CD4-positive, alpha-beta T cell treated with Interleukin-4 for 1 hour (primary cell): ENCODE data around the gene SEMA5A.

ENCODE experiments used
- DNase-seq, 2 donors: peaks; one replicate each; pipeline ENCODE4 v3.0.0-alpha.2; 2020 to 2022

SEMA5A gene

GRCh38 chr5:9244417-9244816, 301.5 kb downstream of the SEMA5A start:
- DNase-seq: no peak

GRCh38 chr5:9241479-9242305, 304.2 kb downstream of the SEMA5A start:
- DNase-seq: no peak

DNA sequence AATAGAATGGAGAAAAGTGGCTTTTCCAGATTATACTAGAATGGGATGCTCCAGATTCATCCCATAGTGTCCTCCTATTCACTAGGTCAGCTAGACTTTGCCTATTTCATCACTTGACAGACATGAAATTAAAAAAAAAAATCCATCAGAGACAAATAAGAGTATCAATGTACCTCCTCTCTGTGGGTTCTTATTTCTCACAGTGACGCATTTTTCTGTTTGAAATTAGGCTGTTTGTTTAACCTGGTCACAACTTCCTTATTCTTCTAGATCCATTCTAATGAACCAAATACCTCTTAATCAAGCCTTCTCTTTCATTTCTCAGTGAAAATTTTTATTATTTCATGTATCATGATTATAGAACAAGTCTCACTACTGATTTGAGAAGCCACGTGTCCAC, 305.4 kb downstream of the SEMA5A start:
- DNase-seq: no peak

- no peak for DNase-seq
These were observed 306.2 kb downstream of the SEMA5A start for GRCh38 chr5:9239626-9240025.

GRCh38 chr5:9239071-9239470, 306.8 kb downstream of the SEMA5A start:
- DNase-seq: no peak

- no peak for DNase-seq
These were observed 312.2 kb downstream of the SEMA5A start for GRCh38 chr5:9233712-9234111.

DNA sequence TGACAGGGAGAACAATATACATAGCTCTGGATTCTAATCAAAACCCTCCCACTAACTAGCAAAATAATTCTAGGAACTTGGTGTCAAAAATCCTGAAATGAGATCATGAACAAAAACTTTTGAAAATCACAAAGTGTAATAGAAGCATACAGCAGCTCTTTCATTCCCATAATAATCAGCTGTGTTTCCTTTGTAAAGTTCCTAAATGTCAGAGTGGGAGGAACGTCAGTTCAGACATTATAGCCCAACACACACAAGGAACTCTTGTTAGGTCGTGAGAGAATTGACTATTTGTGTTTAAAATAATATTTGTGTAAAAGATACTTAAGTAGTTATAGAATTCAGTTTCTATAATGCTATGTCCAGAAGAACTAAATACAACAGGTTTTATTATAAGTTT, 312.8 kb downstream of the SEMA5A start:
- DNase-seq: no peak

- DNase-seq: no peak
These were observed 314.0 kb downstream of the SEMA5A start for GRCh38 chr5:9231842-9232241.

GRCh38 chr5:9230355-9230754, 315.5 kb downstream of the SEMA5A start:
- DNase-seq: no peak

GRCh38 chr5:9226016-9226536, 319.8 kb downstream of the SEMA5A start:
- DNase-seq: no peak

DNA sequence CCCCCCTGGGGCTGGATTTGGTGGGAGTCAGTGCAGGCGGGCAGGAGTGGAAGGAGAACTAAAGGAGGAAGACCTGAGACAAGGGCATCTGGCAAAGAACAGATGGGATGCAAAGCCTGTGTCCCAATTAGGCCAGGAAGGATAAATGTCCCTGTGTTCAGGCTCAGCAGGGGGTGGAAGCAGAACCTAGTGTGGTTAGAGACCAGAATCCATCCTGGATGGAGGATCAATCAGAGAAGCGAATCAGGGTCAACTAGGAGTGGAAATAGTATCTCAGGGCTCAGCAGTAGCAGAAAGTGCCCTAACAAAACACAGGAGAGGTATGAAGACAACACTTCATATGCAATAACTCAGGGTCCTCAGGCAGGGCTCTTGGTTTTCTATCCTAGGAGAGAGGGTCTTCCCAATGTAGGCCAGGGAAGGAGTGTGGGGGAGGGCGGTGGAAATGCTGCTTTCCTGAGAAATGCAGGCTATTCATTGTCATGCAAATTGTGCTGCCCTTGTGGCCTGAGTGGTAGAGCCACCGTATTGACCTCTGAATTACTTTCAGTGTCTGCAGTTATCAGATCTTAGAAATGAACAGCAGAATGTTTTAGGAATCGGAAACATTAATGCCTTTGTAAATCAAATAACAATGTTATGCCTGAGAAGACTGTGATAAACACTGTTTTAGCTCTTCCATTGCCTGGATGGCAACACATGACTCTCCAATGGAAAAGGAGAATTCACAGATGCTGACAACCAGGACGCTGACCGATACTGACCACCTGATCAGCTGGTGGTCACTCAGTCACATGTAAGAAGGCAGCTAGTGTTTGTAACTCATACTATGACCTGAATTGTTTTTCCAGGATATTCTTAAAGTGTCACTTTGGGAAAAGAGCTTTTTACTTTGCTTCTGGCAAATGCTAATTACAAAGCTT, 323.6 kb downstream of the SEMA5A start:
- no peak for DNase-seq

DNA sequence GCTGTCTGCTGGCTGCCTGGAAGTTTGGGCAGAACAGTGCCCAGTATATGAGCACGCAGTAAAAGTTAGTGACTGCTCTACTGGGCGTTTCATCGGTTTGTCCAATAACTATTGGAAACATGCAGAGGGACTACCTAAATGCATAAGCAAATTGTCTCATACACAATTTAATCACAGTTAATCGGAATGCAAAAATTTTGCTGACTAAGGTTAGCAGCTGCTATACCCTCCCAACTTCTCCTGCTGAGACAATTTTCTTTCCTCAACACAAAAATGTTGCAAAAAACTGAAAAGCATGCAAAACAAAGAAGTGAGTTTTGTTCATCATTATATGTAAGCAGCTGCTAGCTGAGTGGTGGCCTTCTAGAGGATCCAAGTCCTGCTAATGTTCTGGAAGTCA, 327.5 kb downstream of the SEMA5A start:
- no peak for DNase-seq

GRCh38 chr5:9212605-9213004, 333.3 kb downstream of the SEMA5A start:
- DNase-seq: no peak

GRCh38 chr5:9209846-9210492, 335.9 kb downstream of the SEMA5A start:
- DNase-seq: no peak

DNA sequence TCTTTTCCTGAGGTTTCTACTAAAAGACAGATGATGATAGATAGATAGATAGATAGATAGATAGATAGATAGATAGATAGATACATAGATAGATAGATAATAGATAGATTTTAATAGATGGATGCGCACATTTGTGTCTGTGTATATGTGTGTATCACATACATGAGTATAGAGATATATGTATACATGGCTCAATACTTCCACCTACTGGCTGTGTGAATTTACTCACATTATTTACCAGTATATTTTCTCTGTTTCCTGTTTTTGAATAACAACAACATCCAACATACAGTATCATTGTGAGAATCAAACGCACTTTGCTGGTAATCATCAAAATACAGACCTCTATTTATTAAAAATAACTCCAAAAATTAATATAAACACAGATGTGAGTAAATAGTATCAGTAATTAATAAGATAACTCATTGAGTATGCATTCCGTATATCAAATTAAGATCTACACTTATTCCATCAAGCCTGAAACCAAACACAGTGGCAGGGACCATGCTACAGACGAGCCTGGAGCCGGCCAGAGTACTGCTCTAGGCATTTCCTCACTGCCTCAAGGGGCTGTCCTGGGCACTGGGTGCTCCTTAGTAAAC, 338.0 kb downstream of the SEMA5A start:
- no peak for DNase-seq

DNA sequence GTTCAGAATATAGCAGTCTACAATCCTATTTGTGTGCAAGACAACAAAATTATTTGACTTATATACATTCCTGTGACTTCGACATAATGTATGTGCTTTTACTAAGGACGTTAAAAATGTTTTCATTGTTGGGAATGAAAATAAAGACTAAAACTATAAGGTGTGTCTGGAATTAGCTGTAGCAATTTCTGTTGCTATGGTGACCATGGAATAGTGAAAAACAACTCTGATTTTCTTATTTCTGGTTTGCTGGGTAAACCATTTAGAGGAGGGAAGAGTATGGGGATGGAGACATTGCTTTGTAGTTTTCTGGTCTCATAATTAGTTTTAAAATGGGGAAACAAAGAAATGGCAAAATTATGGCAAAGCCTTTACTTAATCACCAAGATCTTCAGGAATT, 343.2 kb downstream of the SEMA5A start:
- no peak for DNase-seq

DNA sequence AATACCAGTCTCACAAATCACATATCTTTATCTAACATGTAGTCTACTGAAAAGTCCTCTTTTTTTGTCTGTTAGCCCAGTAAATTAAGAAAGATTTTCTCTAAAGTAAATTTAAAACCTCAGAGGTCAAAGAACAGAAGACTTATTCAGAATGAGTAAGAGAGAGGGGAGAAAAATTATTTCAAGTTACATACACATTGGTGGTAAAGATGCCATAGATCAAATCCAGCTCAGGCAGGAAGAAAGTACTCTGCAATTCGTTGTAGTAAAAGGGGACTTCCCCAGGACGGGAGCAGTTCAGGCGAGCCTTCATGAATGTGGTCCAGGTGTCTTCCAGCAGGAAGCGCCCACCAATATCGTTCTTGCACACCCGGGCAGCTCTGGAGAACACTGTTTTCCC, 344.1 kb downstream of the SEMA5A start:
- DNase-seq: no peak

- DNase-seq: no peak
These were observed 344.9 kb downstream of the SEMA5A start for GRCh38 chr5:9201011-9201410.

- DNase-seq: no peak
These were observed 347.5 kb downstream of the SEMA5A start for GRCh38 chr5:9198394-9198793.

GRCh38 chr5:9197881-9198260, 348.0 kb downstream of the SEMA5A start:
- no peak for DNase-seq

- no peak for DNase-seq
These were observed 349.3 kb downstream of the SEMA5A start for GRCh38 chr5:9196403-9197227.

DNA sequence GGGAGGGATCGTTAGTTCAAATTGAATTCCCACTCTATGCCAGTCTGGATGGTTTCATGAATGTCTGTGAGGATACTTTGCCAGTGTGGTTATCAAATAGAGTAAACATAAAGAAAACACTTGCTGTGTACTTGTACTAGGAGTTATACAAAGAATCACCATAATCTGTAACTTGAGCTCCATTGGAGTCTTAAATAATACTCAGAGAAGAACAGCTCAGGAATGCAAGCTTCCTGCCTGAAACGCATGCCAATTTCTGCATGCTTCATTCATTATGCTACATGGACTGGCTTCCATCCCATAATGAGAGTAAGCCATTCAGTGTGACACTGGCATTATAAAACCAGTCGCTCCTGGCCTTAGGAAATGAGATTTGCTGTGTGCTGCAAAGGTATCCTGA, 351.4 kb downstream of the SEMA5A start:
- no peak for DNase-seq
